ENCODE data around the gene DISC1.

DNA sequence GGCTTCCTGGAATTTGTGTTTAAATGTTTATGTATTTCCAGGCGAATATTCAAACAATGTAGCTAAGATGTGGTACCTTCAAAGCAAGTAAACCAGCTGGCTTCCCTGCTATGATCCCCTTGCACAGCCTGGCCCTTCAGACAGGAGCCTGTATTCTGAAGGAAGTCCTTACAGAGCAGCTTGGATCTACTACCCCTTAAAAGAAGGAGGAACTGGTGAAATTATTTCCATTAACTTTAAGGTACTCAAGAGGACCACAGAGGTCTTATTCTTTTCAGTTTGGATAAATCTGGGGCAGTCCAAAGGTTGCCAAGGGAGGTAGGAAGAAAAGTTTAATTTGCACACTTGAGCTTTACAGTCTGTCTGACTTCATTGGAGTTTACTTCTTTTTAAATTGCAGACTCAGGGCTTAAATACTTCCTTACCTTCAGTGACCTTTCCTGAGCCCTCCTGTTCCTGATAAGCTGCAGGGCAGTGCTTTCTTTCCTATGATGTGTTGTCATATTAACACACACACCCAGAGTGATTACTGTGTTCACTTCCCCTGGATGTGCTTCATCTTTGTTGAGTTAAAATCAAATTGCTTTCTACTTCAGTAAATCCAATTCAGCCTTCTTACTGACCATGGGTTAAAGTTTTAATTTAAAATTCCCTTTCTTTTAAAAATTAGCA lies 40.5 kb downstream of the DISC1 start:
- TF ChIP-seq POLR2A (IDR thresholded peaks at IDR 0.05), result no peak
- TF ChIP-seq, protein P1, sequence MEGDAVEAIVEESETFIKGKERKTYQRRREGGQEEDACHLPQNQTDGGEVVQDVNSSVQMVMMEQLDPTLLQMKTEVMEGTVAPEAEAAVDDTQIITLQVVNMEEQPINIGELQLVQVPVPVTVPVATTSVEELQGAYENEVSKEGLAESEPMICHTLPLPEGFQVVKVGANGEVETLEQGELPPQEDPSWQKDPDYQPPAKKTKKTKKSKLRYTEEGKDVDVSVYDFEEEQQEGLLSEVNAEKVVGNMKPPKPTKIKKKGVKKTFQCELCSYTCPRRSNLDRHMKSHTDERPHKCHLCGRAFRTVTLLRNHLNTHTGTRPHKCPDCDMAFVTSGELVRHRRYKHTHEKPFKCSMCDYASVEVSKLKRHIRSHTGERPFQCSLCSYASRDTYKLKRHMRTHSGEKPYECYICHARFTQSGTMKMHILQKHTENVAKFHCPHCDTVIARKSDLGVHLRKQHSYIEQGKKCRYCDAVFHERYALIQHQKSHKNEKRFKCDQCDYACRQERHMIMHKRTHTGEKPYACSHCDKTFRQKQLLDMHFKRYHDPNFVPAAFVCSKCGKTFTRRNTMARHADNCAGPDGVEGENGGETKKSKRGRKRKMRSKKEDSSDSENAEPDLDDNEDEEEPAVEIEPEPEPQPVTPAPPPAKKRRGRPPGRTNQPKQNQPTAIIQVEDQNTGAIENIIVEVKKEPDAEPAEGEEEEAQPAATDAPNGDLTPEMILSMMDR (IDR thresholded peaks at IDR 0.05), result no peak
